NT2/D1 (cell line): ENCODE data around the gene CACNA1D.

Source experiments
- DNase-seq: peaks from one replicate; pipeline ENCODE4 v3.0.0-alpha.2; 2011; ENCODE audit warnings: low read depth, low spot score
- H3K27me3 ChIP-seq: 2 replicates; pipeline ENCODE4 v1.6.0; 2011; ENCODE audit warnings: mild to moderate bottlenecking; ENCODE audit not compliant: insufficient read length, insufficient read depth
- H3K36me3 ChIP-seq: 2 replicates; pipeline ENCODE4 v1.6.1; 2011; ENCODE audit warnings: mild to moderate bottlenecking, low read length, mixed read lengths; ENCODE audit not compliant: insufficient read depth, insufficient read length
- H3K4me1 ChIP-seq: 2 replicates; pipeline ENCODE4 v1.5.1; 2011; ENCODE audit not compliant: insufficient read depth, insufficient read length
- H3K4me3 ChIP-seq: 2 replicates; pipeline ENCODE4 v1.5.1; 2011; ENCODE audit warnings: low read depth; ENCODE audit not compliant: insufficient read length
- H3K9ac ChIP-seq: 2 replicates; pipeline ENCODE4 v1.6.0; 2011; ENCODE audit warnings: low read depth; ENCODE audit not compliant: insufficient read length
- H3K9me3 ChIP-seq: 2 replicates; pipeline ENCODE4 v1.5.1; 2011; ENCODE audit warnings: mild to moderate bottlenecking, low read length; ENCODE audit not compliant: insufficient read depth
- SUZ12 ChIP-seq: IDR thresholded peaks from 2 replicates; pipeline ENCODE4 v1.6.1; 2011; ENCODE audit not compliant: insufficient read length, insufficient read depth; ENCODE audit errors: extremely low read depth
- YY1 ChIP-seq: IDR thresholded peaks from 2 replicates; pipeline ENCODE4 v1.6.1; 2011; ENCODE audit not compliant: insufficient read length, insufficient read depth
- ZNF274 ChIP-seq: IDR thresholded peaks from 2 replicates; pipeline ENCODE4 v1.6.1; 2011; ENCODE audit warnings: mild to moderate bottlenecking, low read depth, low read length

CACNA1D gene

GRCh38 chr3:53486961-53487654 is 7.3 kb upstream of the CACNA1D start:
- H3K4me1 ChIP-seq: no peaks in the 10 kb centered on the region
- no peak overlapping the region for H3K4me3 ChIP-seq
- no peak for DNase-seq
- H3K9me3 ChIP-seq: no peaks in the 10 kb centered on the region
- no peak overlapping the region for H3K9ac ChIP-seq
- peaks cover 7% of the 10 kb centered on the region for H3K27me3 ChIP-seq
- TF ChIP-seq YY1 (no peak), ZNF274 (no peak), SUZ12 (no peak)
- H3K36me3 ChIP-seq: no peaks in the 10 kb centered on the region

DNA sequence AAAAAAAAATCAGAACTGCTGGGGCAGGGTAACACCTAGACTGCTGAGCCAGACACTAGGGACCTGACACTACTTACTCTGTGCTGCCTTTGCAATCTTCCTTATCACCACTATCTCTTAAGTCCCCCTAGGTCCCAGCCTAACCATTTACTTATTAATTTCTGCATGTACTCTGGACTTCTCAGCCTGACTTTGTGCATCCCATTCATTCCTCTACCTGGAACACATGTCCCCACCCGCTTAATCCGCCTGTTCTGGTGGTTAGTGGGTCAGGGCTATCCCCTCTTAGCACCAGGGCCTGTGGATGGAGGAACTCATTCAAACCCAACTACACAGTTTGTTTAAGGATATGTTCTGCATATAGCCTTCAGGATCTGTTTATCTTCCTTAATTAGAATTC is 5.0 kb upstream of the CACNA1D start:
- DNase-seq: no peak
- Histone ChIP-seq H3K36me3 (no peaks in the 10 kb centered on the region), H3K4me1 (no peaks in the 10 kb centered on the region), H3K9ac (no peak overlapping the region), H3K27me3 (peaks cover 27% of the 10 kb centered on the region), H3K9me3 (no peaks in the 10 kb centered on the region), H3K4me3 (no peak overlapping the region)
- TF ChIP-seq SUZ12: no peak
- no peak for TF ChIP-seq YY1
- no peak for TF ChIP-seq ZNF274

DNA sequence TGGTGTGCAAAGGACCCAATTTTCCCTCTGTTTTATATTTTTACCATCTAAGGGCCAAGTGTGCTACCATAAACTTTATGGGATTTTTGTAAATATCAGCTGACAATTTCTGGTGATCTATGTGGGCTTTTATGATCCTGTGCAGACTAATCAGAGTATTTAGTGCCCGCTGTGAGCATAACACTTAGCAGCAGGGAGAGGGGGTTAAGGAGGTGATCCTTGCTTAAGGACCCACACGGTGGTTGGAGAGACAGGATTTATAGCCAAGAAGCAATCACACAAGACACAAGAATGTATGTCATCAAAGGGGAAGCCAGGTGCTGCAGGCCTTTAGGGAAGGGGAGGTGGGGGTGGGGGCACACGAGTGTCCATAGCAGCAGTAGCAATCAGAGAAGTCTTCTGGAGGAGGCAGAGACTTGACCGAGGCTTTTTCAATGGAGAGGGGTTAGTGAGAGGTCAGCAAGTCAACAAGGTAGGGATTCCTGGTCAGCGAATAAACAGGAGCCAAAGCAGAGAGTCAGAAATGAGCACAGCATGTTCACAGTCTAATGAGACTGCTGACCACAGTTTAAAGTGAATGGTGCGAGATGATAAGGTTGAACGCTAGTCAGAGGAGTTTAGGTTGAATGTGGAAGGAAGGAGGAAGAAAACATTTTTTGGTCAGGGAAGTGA is 4.5 kb upstream of the CACNA1D start:
- Histone ChIP-seq H3K9ac (no peak overlapping the region), H3K36me3 (no peaks in the 10 kb centered on the region), H3K4me1 (no peaks in the 10 kb centered on the region), H3K4me3 (no peak overlapping the region), H3K9me3 (no peaks in the 10 kb centered on the region), H3K27me3 (peaks cover 29% of the 10 kb centered on the region)
- TF ChIP-seq ZNF274: no peak
- TF ChIP-seq SUZ12: no peak
- TF ChIP-seq YY1: no peak
- DNase-seq: no peak

DNA sequence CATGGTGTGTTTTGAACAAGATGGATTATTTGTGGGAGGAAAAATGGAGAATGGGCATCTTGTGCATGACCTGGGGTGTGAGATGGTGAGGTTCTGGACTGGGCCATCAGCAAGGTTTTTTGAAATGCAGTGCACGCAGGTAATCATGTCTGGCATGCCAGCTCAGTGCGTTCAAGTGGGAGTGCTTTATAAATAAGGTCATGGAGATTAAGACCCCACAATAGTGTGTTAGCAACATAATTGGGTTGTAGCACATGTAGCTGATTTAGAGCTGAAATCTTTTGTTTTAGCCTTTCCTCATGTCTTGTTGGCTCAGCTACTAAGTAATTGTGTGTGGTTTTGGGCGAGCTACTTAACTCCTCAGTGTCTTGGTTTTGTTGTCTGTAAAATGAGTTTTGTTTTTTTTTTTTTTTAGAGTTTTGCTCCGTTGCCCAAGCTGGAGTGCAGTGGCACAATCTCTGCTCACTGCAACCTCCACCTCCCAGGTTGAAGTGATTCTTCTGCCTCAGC is 3.9 kb upstream of the CACNA1D start:
- Histone ChIP-seq H3K4me1 (no peaks in the 10 kb centered on the region), H3K27me3 (peaks cover 34% of the 10 kb centered on the region), H3K36me3 (no peaks in the 10 kb centered on the region), H3K9ac (no peak overlapping the region), H3K4me3 (no peak overlapping the region), H3K9me3 (no peaks in the 10 kb centered on the region)
- TF ChIP-seq YY1 (no peak), SUZ12 (no peak), ZNF274 (no peak)
- no peak for DNase-seq

DNA sequence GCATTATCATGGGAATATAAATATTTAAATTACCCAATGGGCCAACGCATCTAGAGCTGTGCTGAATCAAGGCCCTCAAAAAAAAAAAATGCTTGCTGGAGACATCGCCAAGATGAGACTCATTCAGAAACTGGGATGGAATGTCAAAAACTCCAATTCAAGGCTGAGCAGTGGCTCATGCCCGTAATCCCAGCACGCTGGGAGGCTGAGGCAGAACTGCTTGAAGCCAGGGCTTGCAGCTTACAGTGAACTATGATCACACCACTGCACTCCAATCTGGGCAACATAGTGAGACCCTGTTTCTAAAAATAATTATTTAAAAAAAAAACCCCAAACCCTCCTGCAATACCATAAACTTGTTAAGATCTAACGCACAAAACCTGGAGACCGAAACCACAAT is 3.1 kb upstream of the CACNA1D start:
- peaks cover 42% of the 10 kb centered on the region for H3K27me3 ChIP-seq
- no peaks in the 10 kb centered on the region for H3K9me3 ChIP-seq
- no peak overlapping the region for H3K4me3 ChIP-seq
- H3K36me3 ChIP-seq: no peaks in the 10 kb centered on the region
- no peak overlapping the region for H3K9ac ChIP-seq
- no peaks in the 10 kb centered on the region for H3K4me1 ChIP-seq
- DNase-seq: no peak
- TF ChIP-seq ZNF274 (no peak), YY1 (no peak), SUZ12 (no peak)

DNA sequence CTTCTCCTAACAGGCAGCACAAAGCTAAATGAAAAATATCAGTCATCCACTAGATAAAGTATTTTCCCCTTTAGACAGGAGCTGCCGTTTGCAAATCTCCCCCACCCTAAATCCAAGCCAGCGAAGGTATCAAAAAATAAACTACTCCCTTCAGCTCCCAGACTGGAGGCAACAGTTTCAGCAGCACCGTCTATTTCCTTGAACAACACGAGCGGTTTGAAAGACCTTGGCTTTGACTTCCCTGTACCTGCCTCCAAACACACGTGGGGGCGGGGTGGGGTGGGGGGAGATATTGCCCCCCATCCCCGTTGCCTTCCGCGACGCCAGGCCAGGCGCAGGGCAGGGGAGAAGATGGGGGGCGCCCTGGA is 832 bp upstream of the CACNA1D start:
- Histone ChIP-seq H3K27me3 (peaks cover 63% of the 10 kb centered on the region), H3K9ac (peak overlapping the region; percentile 53)

GRCh38 chr3:53495146-53495519 is 722 bp downstream of the CACNA1D start:
- H3K27me3 ChIP-seq: peaks cover 63% of the 10 kb centered on the region
- no peaks in the 10 kb centered on the region for H3K36me3 ChIP-seq
- no peaks in the 10 kb centered on the region for H3K4me1 ChIP-seq
- peak overlapping the region; percentile 56 for H3K4me3 ChIP-seq
- DNase-seq: no peak
- TF ChIP-seq YY1 (no peak), ZNF274 (no peak), SUZ12 (no peak)
- H3K9ac ChIP-seq: peak overlapping the region; percentile 66
- H3K9me3 ChIP-seq: no peaks in the 10 kb centered on the region

More for the DNA sequence above, 832 bp upstream of the CACNA1D start:
- Histone ChIP-seq H3K9me3 (no peaks in the 10 kb centered on the region), H3K4me1 (no peaks in the 10 kb centered on the region), H3K4me3 (peak overlapping the region; percentile 56), H3K36me3 (no peaks in the 10 kb centered on the region)
- no peak for DNase-seq
- no peak for TF ChIP-seq SUZ12
- TF ChIP-seq ZNF274: no peak
- TF ChIP-seq YY1: no peak
